ENCODE measurements around the gene SLC18A3.

Gene SLC18A3

DNA sequence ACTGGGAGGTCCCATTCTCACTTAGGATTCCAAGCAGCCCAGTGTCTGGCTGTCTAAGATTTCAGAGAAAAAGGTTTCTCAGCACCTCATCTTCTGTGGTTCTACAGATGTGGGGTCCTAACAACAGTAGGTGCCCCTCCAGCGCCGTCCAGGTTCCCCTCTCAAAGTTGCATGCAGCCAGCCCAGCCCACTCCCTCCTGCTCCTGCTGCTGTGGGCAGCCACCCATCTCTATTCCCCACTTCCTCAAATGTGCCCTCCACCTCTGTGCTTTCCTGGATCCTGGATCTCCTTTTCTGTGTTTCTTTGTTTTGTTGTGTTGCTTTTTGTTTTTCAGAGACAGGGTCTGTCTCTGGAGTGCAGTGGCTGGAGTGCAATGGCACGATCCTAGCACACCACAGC is 13.3 kb upstream of the SLC18A3 start:
- DNase-seq = no peak

GRCh38 chr10:49597426-49598163 is 12.5 kb upstream of the SLC18A3 start:
- DNase-seq = no peak

DNA sequence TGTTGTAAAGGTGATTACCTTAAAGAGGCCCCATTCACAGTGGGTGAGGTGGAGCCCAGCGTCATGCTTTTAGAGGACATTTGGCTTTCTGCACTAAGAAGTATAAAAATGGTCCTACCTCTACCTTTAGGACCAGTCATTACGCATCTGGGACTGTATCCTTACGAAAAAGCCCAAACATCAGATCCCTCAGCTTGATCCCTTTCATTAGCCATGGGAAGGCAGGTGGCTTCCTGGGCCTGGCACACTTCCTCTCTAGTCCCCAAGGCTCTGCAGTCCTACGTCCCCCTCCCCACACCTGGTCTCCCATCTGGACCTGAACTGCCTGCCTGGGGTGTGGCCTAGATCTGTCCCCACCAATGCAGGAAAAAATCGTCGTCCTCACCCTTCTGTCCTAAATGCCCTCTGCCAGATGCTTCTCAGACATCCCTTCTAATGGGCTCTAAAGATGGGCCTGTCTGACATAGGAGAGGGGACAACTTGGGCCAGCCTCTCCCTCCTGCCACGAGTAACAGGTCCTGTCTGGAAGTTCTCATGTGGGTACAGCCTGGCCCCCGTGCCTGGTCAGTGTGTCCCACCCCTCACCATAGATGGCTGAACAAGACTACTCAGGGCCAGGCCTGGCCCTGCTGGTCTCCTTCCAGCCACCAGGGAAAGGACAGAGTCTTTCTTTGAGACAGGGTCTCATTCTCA is 11.8 kb upstream of the SLC18A3 start:
- no peak for DNase-seq

DNA sequence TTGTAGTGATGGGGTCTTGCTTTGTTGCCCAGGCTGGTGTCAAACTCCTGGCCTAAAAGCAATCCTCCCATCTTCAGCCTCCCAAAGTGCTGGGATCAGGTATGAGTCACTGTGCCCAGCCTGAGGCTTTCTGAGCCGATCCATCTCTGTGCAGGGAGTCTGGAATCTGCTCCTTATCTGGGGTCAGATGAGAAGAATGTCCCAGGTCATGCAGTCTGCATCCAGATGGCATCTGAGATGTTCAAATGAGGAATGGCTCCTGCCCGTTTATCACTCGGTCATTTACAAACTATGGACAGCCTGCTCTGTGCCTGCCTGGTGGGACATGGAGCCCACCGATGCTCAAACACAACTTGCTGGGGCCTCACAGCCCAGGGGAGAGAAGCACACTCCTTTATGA is 11.1 kb upstream of the SLC18A3 start:
- no peak for DNase-seq

GRCh38 chr10:49599546-49599945 is 10.6 kb upstream of the SLC18A3 start:
- no peak for DNase-seq

- no peak for DNase-seq
These were observed 10.1 kb upstream of the SLC18A3 start for GRCh38 chr10:49600046-49600445.

DNA sequence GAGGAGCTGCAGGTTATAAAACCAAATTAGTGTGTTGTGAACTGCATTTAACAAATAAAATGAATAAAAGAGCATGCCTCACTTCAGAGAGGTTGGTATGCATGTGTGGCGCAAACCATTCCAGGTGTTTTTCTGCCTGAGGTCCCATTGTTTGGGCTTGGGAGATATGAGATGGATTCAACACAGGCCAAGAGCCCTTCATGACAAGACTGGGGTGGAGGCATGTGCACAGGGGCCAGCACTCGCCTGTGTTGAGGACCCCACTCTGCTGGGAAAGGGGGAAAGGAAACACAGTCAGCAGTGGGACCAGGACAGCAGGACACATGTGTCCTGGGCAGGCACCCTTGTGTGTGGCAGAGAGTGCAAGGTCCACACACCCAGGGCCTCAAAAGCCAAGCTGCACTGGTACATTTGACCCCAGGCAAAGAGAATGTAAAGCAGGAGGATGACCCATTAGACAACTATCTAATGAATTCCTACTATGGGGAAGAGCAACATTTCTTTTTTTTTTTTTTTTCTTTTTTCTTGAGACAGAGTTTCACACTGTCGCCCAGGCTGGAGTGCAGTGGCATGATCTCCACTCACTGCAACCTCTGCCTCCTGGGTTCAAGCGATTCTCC is 9.2 kb upstream of the SLC18A3 start:
- DNase-seq = no peak

DNA sequence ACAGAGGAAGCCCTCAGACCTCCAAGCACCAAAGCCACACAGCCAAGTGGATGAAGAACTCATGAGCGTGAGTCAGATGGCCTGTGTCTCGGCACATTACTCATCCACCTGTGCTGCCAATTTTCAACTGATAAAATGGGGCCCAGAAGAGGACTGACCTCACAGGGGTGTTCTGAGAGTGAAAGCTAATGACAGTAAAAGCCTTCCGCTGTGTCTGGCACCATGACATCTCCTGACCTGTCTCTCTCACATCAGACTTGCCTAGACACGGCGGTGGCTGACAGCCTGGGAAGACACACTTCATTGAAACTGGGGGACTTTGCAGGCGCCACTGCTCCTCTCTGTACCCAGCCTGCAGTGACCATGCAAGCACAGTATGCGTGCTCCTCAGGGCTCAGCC is 8.3 kb upstream of the SLC18A3 start:
- no peak for DNase-seq

GRCh38 chr10:49602380-49603023 is 7.6 kb upstream of the SLC18A3 start:
- no peak for DNase-seq

GRCh38 chr10:49605216-49605938 is 4.7 kb upstream of the SLC18A3 start:
- DNase-seq = no peak

GRCh38 chr10:49605939-49606509 is 4.1 kb upstream of the SLC18A3 start:
- no peak for DNase-seq

DNA sequence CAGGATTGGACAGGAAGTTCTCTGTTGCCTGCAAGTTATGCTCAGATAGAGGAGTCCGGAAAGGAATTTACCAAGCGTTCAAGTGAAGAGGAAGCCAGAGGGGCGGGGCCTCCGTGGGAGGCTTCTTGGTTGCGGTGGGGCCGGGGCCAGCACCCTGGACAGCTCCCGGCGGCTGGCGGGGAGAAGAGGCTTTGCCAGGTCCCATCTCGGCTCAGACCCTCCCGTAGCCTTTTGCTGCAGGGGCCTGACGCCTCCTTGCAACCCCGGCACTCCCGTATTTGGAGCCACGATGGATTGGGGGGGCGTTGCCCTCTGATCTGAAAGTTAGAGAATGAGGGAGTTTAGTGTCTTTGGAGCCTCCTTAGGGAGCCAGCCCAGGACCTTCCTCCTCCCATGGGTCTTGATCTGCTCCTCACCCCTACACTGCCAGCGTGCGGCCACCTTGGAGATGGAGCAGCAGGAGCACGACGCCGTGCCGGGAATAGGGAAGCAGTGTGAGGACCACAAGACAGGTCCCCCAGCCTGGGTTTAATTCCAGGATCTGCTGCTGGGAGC is 3.1 kb upstream of the SLC18A3 start:
- peak; percentile 77 for DNase-seq

- no peak for DNase-seq
These were observed 1.7 kb upstream of the SLC18A3 start for GRCh38 chr10:49608166-49609005.

GRCh38 chr10:49609006-49609282 is 1.2 kb upstream of the SLC18A3 start:
- no peak for DNase-seq

- no peak for DNase-seq
These were observed 612 bp upstream of the SLC18A3 start for GRCh38 chr10:49609283-49610113.

GRCh38 chr10:49610458-49611165 is 502 bp downstream of the SLC18A3 start:
- no peak for DNase-seq

- DNase-seq = peak; percentile 18
These were observed 1.2 kb downstream of the SLC18A3 start for GRCh38 chr10:49611166-49611815.

DNA sequence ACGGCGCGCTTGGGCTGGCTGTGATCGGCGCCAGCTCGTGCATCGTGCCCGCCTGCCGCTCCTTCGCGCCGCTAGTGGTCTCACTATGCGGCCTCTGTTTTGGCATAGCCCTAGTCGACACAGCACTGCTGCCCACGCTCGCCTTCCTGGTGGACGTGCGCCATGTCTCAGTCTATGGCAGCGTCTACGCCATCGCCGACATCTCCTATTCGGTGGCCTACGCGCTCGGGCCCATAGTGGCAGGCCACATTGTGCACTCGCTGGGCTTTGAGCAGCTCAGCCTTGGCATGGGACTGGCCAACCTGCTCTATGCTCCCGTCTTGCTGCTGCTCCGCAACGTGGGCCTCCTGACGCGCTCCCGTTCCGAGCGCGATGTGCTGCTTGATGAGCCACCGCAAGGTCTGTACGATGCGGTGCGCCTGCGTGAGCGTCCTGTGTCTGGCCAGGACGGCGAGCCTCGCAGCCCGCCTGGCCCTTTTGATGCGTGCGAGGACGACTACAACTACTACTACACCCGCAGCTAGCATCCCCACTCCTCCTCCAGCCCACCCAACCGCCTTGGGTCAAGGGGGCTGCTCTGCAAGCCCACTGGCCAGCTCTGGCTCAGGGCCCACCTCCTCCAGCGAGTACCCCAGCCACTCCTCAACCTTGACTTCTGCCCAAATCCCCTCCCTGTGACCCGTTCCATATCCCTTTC is 1.9 kb downstream of the SLC18A3 start:
- no peak for DNase-seq
